ENCODE data around the gene KCNC3. TPM values are rescaled to one million over a fixed set of nuclear protein-coding genes. Genes with fewer than 3 reads are reported as not detected.

The KCNC3 gene
- total and polyA plus RNA-seq, 2 experiments from 2014 or later: 1.3 to 3.4 TPM

DNA sequence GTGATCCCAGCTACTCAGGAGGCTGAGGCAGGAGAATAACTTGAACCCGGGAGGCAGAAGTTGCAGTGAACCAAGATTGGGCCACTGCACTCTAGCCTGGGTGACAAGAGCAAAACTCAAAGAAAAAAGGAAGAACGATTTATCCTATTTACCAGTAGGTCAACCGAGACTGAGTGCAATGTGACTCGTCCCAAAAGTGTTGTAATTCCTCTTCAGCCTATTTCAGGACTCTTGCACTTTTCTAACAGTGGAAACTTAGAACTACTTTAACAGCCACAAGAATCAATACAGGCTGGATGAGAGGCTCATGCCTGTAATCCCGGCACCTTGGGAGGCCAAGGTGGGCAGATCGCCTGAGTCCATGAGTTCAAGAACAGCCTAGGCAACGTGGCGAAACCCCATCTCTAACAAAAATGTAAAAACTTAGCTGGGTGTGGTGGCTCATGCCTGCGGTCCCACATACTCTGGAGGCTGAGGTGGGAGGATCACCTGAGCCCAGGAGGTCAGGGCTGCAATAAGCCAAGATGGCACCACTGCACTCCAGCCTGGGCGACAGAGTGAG is 42.8 kb upstream of the KCNC3 start:
- TF ChIP-seq, protein P1, sequence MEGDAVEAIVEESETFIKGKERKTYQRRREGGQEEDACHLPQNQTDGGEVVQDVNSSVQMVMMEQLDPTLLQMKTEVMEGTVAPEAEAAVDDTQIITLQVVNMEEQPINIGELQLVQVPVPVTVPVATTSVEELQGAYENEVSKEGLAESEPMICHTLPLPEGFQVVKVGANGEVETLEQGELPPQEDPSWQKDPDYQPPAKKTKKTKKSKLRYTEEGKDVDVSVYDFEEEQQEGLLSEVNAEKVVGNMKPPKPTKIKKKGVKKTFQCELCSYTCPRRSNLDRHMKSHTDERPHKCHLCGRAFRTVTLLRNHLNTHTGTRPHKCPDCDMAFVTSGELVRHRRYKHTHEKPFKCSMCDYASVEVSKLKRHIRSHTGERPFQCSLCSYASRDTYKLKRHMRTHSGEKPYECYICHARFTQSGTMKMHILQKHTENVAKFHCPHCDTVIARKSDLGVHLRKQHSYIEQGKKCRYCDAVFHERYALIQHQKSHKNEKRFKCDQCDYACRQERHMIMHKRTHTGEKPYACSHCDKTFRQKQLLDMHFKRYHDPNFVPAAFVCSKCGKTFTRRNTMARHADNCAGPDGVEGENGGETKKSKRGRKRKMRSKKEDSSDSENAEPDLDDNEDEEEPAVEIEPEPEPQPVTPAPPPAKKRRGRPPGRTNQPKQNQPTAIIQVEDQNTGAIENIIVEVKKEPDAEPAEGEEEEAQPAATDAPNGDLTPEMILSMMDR (conservative IDR thresholded peaks at IDR 0.05; ENCODE audit: low read depth in 2 of 2): no peak
- DNase-seq (ENCODE audit: low spot score) (no peak), ATAC-seq (no peak)
- Histone ChIP-seq H3K4me1 (ENCODE audit: insufficient read depth) (no peaks in the 10 kb centered on the region; the same call in 1 of the 2 replicates), H4K20me1 (replicated peaks; ENCODE audit: insufficient read depth) (no peaks in the 10 kb centered on the region), H3K9me2 (ENCODE audit: insufficient read depth) (no peaks in the 10 kb centered on the region), H2AFZ (no peak overlapping the region), H3K4me2 (no peak overlapping the region), H3K79me2 (replicated peaks; ENCODE audit: insufficient read depth) (no peaks in the 10 kb centered on the region), H3F3A (replicated peaks; ENCODE audit: low read depth) (peaks cover 10% of the 10 kb centered on the region; the same call in 1 of the 2 replicates), H3K4me3 (no peak overlapping the region), H3K27ac (ENCODE audit: low read depth) (no peak overlapping the region), H3K27me3 (ENCODE audit: insufficient read depth) (no peaks in the 10 kb centered on the region), H3K36me3 (ENCODE audit: insufficient read depth) (no peaks in the 10 kb centered on the region)
- Mint-ChIP-seq H3K4me1 (peaks cover 5% of the 10 kb centered on the region; the same call in 2 of the 3 replicates), H3K9me3 (peaks cover 9% of the 10 kb centered on the region; the same call in 1 of the 3 replicates), H3K27ac (no peak overlapping the region), H3K4me3 (no peak overlapping the region), H3K27me3 (ENCODE audit: insufficient read depth, low read depth, poor library complexity) (peaks cover 16% of the 10 kb centered on the region), H3K36me3 (ENCODE audit: low read depth) (peaks cover under 1% of the 10 kb centered on the region; the same call in 2 of the 3 replicates)

DNA sequence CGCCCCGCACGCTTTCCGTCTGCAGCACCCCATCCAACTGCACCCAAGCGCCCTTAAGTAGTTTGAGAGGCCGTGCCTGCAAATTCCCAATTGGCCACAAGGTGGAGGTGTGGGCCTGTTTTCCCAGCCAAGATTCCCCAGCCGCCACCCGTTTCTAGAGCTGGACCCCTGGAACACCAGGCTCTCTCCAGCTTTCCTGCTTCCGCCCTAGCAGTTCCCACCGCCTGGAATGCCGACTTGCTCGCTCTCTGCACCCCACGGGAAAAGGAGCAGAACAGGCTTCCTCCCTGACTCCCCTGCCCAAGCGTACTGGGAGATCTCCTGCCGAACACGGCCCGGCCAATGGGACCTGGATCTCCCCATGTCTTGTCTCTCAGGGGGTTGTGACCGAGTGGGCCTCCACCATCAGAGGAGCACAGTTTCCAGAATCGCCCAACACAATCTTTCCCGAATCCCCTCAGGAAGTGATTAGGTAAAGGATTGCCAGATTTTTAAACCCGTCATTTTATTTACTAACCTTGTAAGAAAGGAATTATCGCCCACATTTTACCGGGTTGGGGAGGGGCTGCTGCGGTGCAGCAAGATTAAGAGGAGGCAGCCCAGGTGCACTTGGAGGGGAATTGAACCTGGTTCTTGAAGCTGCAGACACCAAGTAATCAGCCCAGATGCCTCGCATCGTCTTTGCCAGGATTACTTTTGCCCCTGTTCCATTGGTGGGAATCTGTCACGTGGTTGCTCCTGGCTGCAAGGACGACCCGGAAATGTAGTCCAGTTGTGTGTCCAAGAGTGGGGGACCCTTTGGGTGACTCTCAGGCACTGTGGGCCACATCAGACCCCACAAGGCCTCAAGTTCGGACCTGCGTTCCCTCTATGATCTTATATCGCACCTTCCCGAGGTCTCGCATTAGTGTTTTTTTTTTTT is 39.7 kb upstream of the KCNC3 start:
- Mint-ChIP-seq H3K4me3 (peak overlapping the region; percentile 71), H3K36me3 (ENCODE audit: low read depth) (no peaks in the 10 kb centered on the region; the same call in 2 of the 3 replicates), H3K9me3 (peaks cover 31% of the 10 kb centered on the region), H3K27me3 (ENCODE audit: insufficient read depth, low read depth, poor library complexity) (peaks cover 9% of the 10 kb centered on the region), H3K4me1 (peaks cover 5% of the 10 kb centered on the region; the same call in 2 of the 3 replicates), H3K27ac (peak overlapping the region; percentile 78; the same call in 1 of the 2 replicates)
- peak; percentile 96 for ATAC-seq
- H3K4me3 ChIP-seq: peak overlapping the region; percentile 91
- DNase-seq (ENCODE audit: low spot score): peak; percentile 93
- H2AFZ ChIP-seq: peak overlapping the region; percentile 97
- H3F3A ChIP-seq (replicated peaks; ENCODE audit: low read depth): peaks cover 5% of the 10 kb centered on the region; the same call in 1 of the 2 replicates
- H4K20me1 ChIP-seq (replicated peaks; ENCODE audit: insufficient read depth): no peaks in the 10 kb centered on the region
- no peaks in the 10 kb centered on the region for H3K36me3 ChIP-seq (ENCODE audit: insufficient read depth)
- peak overlapping the region; percentile 97 for H3K4me2 ChIP-seq
- peak overlapping the region; percentile 96 for H3K27ac ChIP-seq (ENCODE audit: low read depth)
- no peaks in the 10 kb centered on the region for H3K79me2 ChIP-seq (replicated peaks; ENCODE audit: insufficient read depth)
- H3K4me1 ChIP-seq (ENCODE audit: insufficient read depth): no peaks in the 10 kb centered on the region; the same call in 1 of the 2 replicates
- no peaks in the 10 kb centered on the region for H3K9me2 ChIP-seq (ENCODE audit: insufficient read depth)
- H3K27me3 ChIP-seq (ENCODE audit: insufficient read depth): no peaks in the 10 kb centered on the region
- no peak for TF ChIP-seq ZNF462 (CRISPR knock-in tag; IDR thresholded peaks at IDR 0.05)
- no peak for TF ChIP-seq CREB1 (CRISPR knock-in tag; IDR thresholded peaks at IDR 0.05; ENCODE audit: low read depth)
- no peak for TF ChIP-seq NANOG (IDR thresholded peaks at IDR 0.05; ENCODE audit: borderline replicate concordance)
- no peak for TF ChIP-seq JUNB (IDR thresholded peaks at IDR 0.05; ENCODE audit: unreplicated experiment)
- TF ChIP-seq, protein P1 (conservative IDR thresholded peaks at IDR 0.05; ENCODE audit: low read depth in 2 of 2): peak; percentile 70 to 85
- peak; percentile 68 for TF ChIP-seq POLR2AphosphoS5 (IDR thresholded peaks at IDR 0.05; ENCODE audit: low read depth)
- TF ChIP-seq ETS1 (IDR thresholded peaks at IDR 0.05): no peak
